Large intestine (tissue), 3 donors: ENCODE measurements around the gene CTCF. TPM values are rescaled to one million over a fixed set of nuclear protein-coding genes. Genes with fewer than 3 reads are reported as not detected.

ENCODE experiments used
- DNase-seq, 2 donors: peaks; one replicate each; pipeline versions ENCODE4 v3.0.0 to v3.0.0-alpha.2; 2013
- H3K27ac ChIP-seq: one replicate; pipeline ENCODE4 v1.5.1; 2013; ENCODE audit warnings: low read length
- H3K27me3 ChIP-seq: 2 replicates; pipeline ENCODE4 v1.6.1; 2013; ENCODE audit warnings: low read length; ENCODE audit not compliant: control insufficient read depth, insufficient read depth
- H3K36me3 ChIP-seq: 2 replicates; pipeline ENCODE4 v1.6.1; 2013; ENCODE audit warnings: low read length; ENCODE audit not compliant: control insufficient read depth, insufficient read depth
- H3K4me1 ChIP-seq: one replicate; pipeline ENCODE4 v1.6.1; 2013; ENCODE audit warnings: low read length; ENCODE audit not compliant: control insufficient read depth, insufficient read depth
- H3K4me3 ChIP-seq: one replicate; pipeline ENCODE4 v1.5.1; 2013; ENCODE audit warnings: low read length
- H3K9me3 ChIP-seq: one replicate; pipeline ENCODE4 v1.6.1; 2013; ENCODE audit warnings: mild to moderate bottlenecking, low read depth, low read length, moderate library complexity; ENCODE audit not compliant: control insufficient read depth
- WGBS: methylation state at CpG from one replicate; pipeline ENCODE4 v1.1.5; 2013; ENCODE audit warnings: low lambda C conversion rate; ENCODE audit not compliant: insufficient coverage; 5-methylcytosine and 5-hydroxymethylcytosine counted together
- polyA plus RNA-seq: library from polyadenylated mRNA; unstranded; fragments of 120-200 nt; gene quantifications from one replicate; pipeline ENCODE4 v1.2.1, GENCODE V29; 2013

CTCF gene
- polyA plus RNA-seq, 1 donor = 43.6 TPM

DNA sequence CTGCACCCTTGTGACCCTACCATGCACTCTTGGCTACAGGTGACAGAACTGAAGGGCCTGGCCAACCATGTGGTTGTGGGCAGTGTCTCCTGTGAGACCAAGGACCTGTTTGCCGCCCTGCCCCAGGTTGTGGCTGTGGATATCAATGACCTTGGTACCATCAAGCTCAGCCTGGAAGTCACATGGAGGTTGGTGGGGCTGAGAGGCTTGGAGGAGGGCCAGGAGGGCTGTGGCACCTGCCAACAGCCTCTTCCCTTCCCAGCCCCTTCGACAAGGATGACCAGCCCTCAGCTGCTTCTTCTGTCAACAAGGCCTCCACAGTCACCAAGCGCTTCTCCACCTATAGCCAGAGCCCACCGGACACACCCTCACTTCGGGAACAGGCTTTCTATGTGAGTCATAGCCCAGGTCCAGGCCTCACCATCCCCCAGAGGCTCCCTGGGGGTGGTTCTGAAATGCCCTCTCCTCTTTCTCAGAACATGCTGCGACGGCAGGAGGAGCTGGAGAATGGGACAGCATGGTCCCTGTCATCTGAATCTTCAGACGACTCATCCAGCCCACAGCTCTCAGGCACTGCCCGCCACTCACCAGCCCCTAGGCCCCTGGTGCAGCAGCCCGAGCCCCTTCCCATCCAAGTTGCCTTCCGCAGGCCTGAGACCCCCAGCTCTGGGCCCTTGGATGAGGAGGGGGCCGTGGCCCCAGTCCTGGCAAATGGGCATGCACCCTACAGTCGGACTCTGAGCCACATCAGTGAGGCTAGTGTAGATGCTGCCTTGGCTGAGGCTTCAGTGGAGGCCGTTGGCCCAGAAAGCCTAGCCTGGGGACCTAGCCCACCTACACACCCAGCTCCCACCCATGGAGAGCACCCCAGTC is 20.7 kb upstream of the CTCF start:
- peaks cover 6% of the 10 kb centered on the region for H3K9me3 ChIP-seq
- H3K27ac ChIP-seq = no peak overlapping the region
- no peak overlapping the region for H3K4me3 ChIP-seq
- H3K4me1 ChIP-seq = peaks cover 24% of the 10 kb centered on the region
- WGBS = no CpG with 5 or more reads among the region's 14 CpGs
- DNase-seq = no peak
- H3K36me3 ChIP-seq = peaks cover 26% of the 10 kb centered on the region
- H3K27me3 ChIP-seq = peaks cover 37% of the 10 kb centered on the region

DNA sequence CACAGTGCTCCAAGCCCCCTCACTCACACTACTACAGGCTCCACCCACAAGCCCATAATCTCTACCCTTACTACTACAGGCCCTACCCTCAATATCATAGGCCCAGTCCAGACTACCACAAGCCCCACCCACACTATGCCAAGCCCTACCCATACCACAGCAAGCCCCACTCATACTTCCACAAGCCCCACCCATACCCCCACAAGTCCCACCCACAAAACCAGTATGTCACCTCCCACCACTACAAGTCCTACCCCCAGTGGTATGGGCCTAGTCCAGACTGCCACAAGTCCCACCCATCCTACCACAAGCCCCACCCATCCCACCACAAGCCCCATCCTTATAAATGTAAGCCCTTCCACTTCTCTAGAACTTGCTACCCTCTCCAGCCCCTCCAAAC is 19.9 kb upstream of the CTCF start:
- Histone ChIP-seq H3K27me3 (peaks cover 30% of the 10 kb centered on the region), H3K27ac (no peak overlapping the region), H3K36me3 (peaks cover 29% of the 10 kb centered on the region), H3K4me1 (peaks cover 23% of the 10 kb centered on the region), H3K9me3 (peaks cover 2% of the 10 kb centered on the region), H3K4me3 (no peak overlapping the region)
- DNase-seq = no peak

DNA sequence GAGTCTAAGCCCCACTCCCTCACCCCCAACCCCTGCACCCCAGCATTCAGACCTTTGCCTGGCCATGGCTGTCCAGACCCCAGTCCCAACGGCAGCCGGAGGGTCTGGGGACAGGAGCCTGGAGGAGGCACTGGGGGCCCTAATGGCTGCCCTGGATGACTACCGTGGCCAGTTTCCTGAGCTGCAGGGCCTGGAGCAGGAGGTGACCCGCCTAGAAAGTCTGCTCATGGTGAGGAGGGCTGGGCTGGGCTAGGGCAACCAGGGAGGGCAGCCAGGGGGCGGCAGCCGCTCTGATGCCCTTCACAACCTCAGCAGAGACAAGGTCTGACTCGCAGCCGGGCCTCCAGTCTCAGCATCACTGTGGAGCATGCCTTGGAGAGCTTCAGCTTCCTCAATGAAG is 19.3 kb upstream of the CTCF start:
- peaks cover 21% of the 10 kb centered on the region for H3K4me1 ChIP-seq
- WGBS = no CpG with 5 or more reads among the region's 8 CpGs
- no peak overlapping the region for H3K4me3 ChIP-seq
- H3K27ac ChIP-seq = no peak overlapping the region
- DNase-seq = peak in 1 of 2 donors; percentile 0
- peaks cover 2% of the 10 kb centered on the region for H3K9me3 ChIP-seq
- peaks cover 34% of the 10 kb centered on the region for H3K36me3 ChIP-seq
- H3K27me3 ChIP-seq = peaks cover 26% of the 10 kb centered on the region

DNA sequence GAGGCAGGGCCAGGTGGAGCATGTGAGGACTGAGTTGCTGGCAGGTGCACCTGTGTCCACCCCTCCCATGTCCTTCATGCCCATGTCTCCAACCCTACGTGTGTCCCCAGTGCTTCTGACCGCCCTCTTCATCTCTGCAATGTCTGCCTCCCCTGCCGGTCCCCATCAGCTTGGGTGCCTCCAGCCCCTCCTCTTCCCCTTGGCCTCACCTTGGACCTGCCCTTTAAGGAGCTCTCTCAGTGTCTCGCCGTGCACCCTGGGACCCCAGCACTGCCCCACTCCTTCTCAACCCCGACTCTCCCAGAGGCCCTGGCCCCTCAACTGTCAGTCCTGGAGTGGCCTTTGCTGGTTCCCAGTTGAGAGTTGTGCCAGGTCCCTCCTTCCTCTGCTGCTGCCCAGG is 18.7 kb upstream of the CTCF start:
- H3K27ac ChIP-seq = no peak overlapping the region
- peaks cover 36% of the 10 kb centered on the region for H3K36me3 ChIP-seq
- DNase-seq = peak in 1 of 2 donors; percentile 1
- H3K4me3 ChIP-seq = no peak overlapping the region
- H3K9me3 ChIP-seq = peaks cover under 1% of the 10 kb centered on the region
- peaks cover 16% of the 10 kb centered on the region for H3K4me1 ChIP-seq
- peaks cover 20% of the 10 kb centered on the region for H3K27me3 ChIP-seq
- no CpG with 5 or more reads among the region's 6 CpGs for WGBS

DNA sequence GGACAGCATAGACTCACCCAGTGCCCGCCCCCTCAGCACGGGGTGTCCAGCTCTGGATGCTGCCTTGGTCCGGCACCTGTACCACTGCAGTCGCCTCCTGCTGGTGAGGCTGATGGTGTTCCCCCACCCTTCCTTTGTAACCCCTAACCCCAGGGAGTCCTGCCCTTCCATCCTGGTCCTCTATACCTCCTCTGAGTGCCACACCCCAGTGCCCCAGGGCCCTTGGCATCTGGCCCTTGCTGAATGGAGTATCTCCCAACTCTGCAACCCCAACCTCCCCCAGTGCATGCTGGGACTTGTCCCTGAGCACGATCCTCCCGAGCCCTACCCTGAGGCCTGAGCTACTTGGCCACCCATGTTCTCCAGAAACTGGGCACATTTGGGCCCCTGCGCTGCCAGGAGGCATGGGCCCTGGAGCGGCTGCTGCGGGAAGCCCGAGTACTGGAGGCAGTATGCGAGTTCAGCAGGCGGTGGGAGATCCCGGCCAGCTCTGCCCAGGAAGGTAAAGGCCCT is 17.9 kb upstream of the CTCF start:
- H3K36me3 ChIP-seq = peaks cover 39% of the 10 kb centered on the region
- H3K27me3 ChIP-seq = peaks cover 13% of the 10 kb centered on the region
- no CpG with 5 or more reads among the region's 13 CpGs for WGBS
- no peaks in the 10 kb centered on the region for H3K9me3 ChIP-seq
- H3K4me1 ChIP-seq = peaks cover 8% of the 10 kb centered on the region
- peak in 1 of 2 donors; percentile 1 for DNase-seq
- H3K4me3 ChIP-seq = no peak overlapping the region
- H3K27ac ChIP-seq = no peak overlapping the region

DNA sequence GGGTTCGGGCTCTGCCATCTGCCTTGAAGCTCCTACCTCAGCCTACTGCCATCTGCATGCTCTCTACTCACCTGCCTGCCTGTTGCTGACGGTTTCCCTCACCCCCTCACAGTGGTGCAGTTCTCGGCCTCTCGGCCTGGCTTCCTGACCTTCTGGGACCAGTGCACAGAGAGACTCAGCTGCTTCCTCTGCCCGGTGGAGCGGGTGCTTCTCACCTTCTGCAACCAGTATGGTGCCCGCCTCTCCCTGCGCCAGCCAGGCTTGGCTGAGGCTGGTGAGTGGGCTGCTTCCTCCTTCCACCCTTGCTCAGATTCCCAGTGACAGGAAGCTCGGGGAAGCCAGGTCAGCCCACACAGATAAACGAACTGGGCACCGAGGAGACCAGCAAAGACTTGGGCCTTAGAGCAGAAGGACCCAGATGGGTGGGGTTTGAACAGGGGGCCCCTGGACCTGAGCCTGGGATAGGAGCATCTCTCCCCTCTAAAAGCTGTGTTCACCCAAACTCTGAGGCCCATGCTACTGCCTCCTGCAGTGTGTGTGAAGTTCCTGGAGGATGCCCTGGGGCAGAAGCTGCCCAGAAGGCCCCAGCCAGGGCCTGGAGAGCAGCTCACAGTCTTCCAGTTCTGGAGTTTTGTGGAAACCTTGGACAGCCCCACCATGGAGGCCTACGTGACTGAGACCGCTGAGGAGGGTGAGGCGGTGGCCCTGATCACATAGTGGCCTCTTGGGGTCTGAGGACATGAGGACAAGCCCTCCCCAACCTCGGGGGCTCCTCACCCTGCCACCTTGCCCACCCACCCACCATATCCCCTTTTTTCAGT is 17.3 kb upstream of the CTCF start:
- H3K9me3 ChIP-seq = no peaks in the 10 kb centered on the region
- peak in 1 of 2 donors; percentile 1 for DNase-seq
- peaks cover 1% of the 10 kb centered on the region for H3K4me1 ChIP-seq
- peaks cover 6% of the 10 kb centered on the region for H3K27me3 ChIP-seq
- H3K27ac ChIP-seq = no peak overlapping the region
- no CpG with 5 or more reads among the region's 15 CpGs for WGBS
- peaks cover 37% of the 10 kb centered on the region for H3K36me3 ChIP-seq
- H3K4me3 ChIP-seq = no peak overlapping the region

DNA sequence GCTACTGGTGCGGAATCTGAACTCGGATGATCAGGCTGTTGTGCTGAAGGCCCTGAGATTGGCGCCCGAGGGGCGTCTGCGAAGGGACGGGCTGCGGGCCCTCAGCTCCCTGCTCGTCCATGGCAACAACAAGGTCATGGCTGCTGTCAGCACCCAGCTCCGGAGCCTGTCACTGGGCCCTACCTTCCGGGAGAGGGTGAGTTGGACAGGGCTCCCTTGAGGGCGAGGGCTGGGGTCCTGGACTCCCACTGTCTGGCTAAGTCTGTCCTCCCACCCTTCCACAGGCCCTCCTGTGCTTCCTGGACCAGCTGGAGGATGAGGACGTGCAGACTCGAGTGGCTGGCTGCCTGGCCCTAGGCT is 16.7 kb upstream of the CTCF start:
- peaks cover 2% of the 10 kb centered on the region for H3K27me3 ChIP-seq
- peak in 1 of 2 donors; percentile 1 for DNase-seq
- no peaks in the 10 kb centered on the region for H3K9me3 ChIP-seq
- no peak overlapping the region for H3K27ac ChIP-seq
- no peaks in the 10 kb centered on the region for H3K4me1 ChIP-seq
- H3K4me3 ChIP-seq = no peak overlapping the region
- H3K36me3 ChIP-seq = peaks cover 35% of the 10 kb centered on the region
- WGBS = no CpG with 5 or more reads among the region's 14 CpGs

DNA sequence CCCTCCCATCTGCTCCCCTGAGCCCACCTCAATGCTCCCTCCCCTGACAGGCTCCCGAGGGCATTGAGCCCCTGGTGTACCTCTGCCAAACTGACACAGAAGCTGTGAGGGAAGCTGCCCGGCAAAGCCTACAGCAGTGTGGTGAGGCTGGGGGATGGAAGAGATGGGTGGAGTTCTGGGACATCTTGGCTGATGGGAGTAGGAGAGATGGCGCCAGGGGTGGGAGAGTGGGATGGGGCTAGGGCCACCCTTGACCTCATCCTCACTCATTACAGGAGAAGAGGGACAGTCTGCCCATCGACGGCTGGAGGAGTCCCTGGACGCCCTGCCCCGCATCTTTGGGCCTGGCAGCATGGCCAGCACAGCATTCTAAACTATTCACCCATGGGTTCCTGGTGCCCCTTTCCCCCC is 16.2 kb upstream of the CTCF start:
- no peaks in the 10 kb centered on the region for H3K4me1 ChIP-seq
- H3K36me3 ChIP-seq = peaks cover 35% of the 10 kb centered on the region
- DNase-seq = peak in 1 of 2 donors; percentile 1
- H3K9me3 ChIP-seq = no peaks in the 10 kb centered on the region
- no peak overlapping the region for H3K27ac ChIP-seq
- H3K4me3 ChIP-seq = no peak overlapping the region
- H3K27me3 ChIP-seq = peaks cover 2% of the 10 kb centered on the region
- WGBS = no CpG with 5 or more reads among the region's 7 CpGs

DNA sequence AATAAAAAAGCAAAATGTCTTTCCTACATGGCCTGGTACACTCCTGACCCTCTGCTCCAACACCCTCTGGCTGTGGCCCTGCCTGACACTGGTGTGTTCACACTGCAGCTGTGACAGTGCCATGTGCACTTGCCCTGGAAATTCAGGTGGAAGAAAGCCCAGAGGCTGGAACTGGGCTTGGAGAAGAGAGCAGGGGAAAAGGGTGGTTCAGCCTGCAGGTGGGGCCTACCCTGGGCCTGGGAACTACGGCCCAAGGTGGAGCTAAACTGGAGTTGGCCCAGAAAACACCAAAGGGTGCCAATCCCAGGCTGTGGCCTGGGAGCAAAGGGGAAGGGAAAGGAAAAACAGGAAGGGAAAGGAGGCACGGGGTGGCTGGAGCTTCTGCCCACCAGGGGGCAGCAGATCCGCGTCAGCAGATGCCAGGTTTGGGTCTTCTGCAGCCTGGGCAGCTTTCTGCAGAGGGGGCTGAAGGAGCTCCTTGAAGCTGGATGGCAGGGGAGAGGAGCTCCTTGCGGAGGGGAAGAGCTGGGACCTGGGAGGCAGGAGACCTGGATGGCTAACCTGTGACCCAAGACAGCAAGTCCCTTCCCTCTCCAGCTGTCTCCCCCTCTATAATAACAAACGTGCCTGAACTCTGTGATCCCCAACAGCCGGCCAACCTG is 15.4 kb upstream of the CTCF start:
- Histone ChIP-seq H3K4me3 (no peak overlapping the region), H3K36me3 (peaks cover 28% of the 10 kb centered on the region), H3K27ac (no peak overlapping the region), H3K9me3 (no peaks in the 10 kb centered on the region), H3K27me3 (no peaks in the 10 kb centered on the region), H3K4me1 (no peaks in the 10 kb centered on the region)
- peak; percentile 62 to 67 for DNase-seq
- WGBS = no CpG with 5 or more reads among the region's 7 CpGs
